WERI-Rb-1 (cell line): ENCODE measurements around the gene AQR.
"Not testable (repeated sequence)": the region's sequence is repeated elsewhere in the genome, so short reads cannot be mapped to it uniquely, and the experiment has no call there.

ENCODE experiments used
- DNase-seq: peaks from one replicate; pipeline ENCODE4 v3.0.0-alpha.2; 2020
- H3K27ac ChIP-seq: fragments of 250-450 bp; sonication (Bioruptor Pico); 2 replicates; pipeline ENCODE4 v1.5.1; 2020; ENCODE audit warnings: mild to moderate bottlenecking, moderate library complexity
- H3K27me3 ChIP-seq: fragments of 250-450 bp; sonication (Bioruptor Pico); 2 replicates; pipeline ENCODE4 v1.5.1; 2021; ENCODE audit warnings: mild to moderate bottlenecking, low read depth, moderate library complexity; ENCODE audit not compliant: insufficient read depth, severe bottlenecking
- H3K36me3 ChIP-seq: fragments of 250-450 bp; sonication (Bioruptor Pico); 2 replicates; pipeline ENCODE4 v1.5.1; 2020; ENCODE audit warnings: mild to moderate bottlenecking, moderate library complexity
- H3K4me3 ChIP-seq: 2 replicates; pipeline ENCODE4 v1.5.1; 2011; ENCODE audit warnings: low read depth, mild to moderate bottlenecking, control low read depth, low read length
- H3K9me3 ChIP-seq: fragments of 250-450 bp; sonication (Bioruptor Pico); 2 replicates; pipeline ENCODE4 v1.5.1; 2021; ENCODE audit warnings: mild to moderate bottlenecking, moderate library complexity; ENCODE audit not compliant: severe bottlenecking
- CTCF ChIP-seq: IDR thresholded peaks from 2 replicates; pipeline ENCODE4 v1.5.1; 2011; ENCODE audit warnings: low read depth, mild to moderate bottlenecking, control low read depth, inconsistent platforms, low read length

The AQR gene

GRCh38 chr15:34976743-34977142 is 7.2 kb upstream of the AQR start:
- no peak for TF ChIP-seq CTCF
- H3K9me3 ChIP-seq: no peaks in the 10 kb centered on the region
- H3K4me3 ChIP-seq: no peak overlapping the region
- no peak overlapping the region for H3K27ac ChIP-seq
- H3K36me3 ChIP-seq: peaks cover 2% of the 10 kb centered on the region; the same call in 1 of the 2 replicates
- H3K27me3 ChIP-seq: no peaks in the 10 kb centered on the region
- DNase-seq: no peak

GRCh38 chr15:34976073-34976472 is 6.5 kb upstream of the AQR start:
- H3K36me3 ChIP-seq: peaks cover 2% of the 10 kb centered on the region; the same call in 1 of the 2 replicates
- H3K27ac ChIP-seq: no peak overlapping the region
- H3K9me3 ChIP-seq: no peaks in the 10 kb centered on the region
- no peaks in the 10 kb centered on the region for H3K27me3 ChIP-seq
- TF ChIP-seq CTCF: no peak
- no peak overlapping the region for H3K4me3 ChIP-seq
- DNase-seq: no peak

- H3K36me3 ChIP-seq: peaks cover 5% of the 10 kb centered on the region; the same call in 1 of the 2 replicates
- no peak for DNase-seq
- no peaks in the 10 kb centered on the region for H3K27me3 ChIP-seq
- H3K9me3 ChIP-seq: no peaks in the 10 kb centered on the region
- TF ChIP-seq CTCF: no peak
- H3K4me3 ChIP-seq: no peak overlapping the region
- no peak overlapping the region for H3K27ac ChIP-seq
These were observed 4.0 kb upstream of the AQR start for GRCh38 chr15:34973512-34973911.

- H3K27me3 ChIP-seq, H3K9me3 ChIP-seq, DNase-seq: not testable (repeated sequence)
- H3K4me3 ChIP-seq: peak overlapping the region; percentile 91
- peak overlapping the region; percentile 35; the same call in 1 of the 2 replicates for H3K27ac ChIP-seq
- H3K36me3 ChIP-seq: peaks cover 14% of the 10 kb centered on the region; the same call in 1 of the 2 replicates
These were observed 629 bp upstream of the AQR start for GRCh38 chr15:34970098-34970643.

GRCh38 chr15:34964277-34964676 is 5.3 kb downstream of the AQR start:
- Histone ChIP-seq H3K4me3 (no peak overlapping the region), H3K9me3 (no peaks in the 10 kb centered on the region), H3K27me3 (no peaks in the 10 kb centered on the region), H3K27ac (no peak overlapping the region), H3K36me3 (peaks cover 47% of the 10 kb centered on the region)
- DNase-seq: no peak
- no peak for TF ChIP-seq CTCF

GRCh38 chr15:34953851-34954250 is 15.7 kb downstream of the AQR start:
- TF ChIP-seq CTCF: no peak
- Histone ChIP-seq H3K27ac (no peak overlapping the region), H3K27me3 (no peaks in the 10 kb centered on the region), H3K36me3 (peaks cover 35% of the 10 kb centered on the region), H3K9me3 (no peaks in the 10 kb centered on the region), H3K4me3 (no peak overlapping the region)
- no peak for DNase-seq
